GM23338 (cell line): ENCODE data around the gene CRISPLD2. TPM values are rescaled to one million over a fixed set of nuclear protein-coding genes. Genes with fewer than 3 reads are reported as not detected.

ENCODE experiments used
- ATAC-seq: fragments of 200-7000 bp; cut with Tn5 transposase; 3 replicates; pipeline ENCODE4 v1.9.1; 2020
- DNase-seq: peaks from one replicate; pipeline ENCODE4 v3.0.0-alpha.2; 2015; ENCODE audit warnings: low spot score
- H2AFZ ChIP-seq: fragments of 200-600 bp; sonication (generic); 2 replicates; pipeline ENCODE4 v1.8.0; 2016; ENCODE audit warnings: antibody characterized with exemption, mild to moderate bottlenecking, moderate library complexity
- H3F3A ChIP-seq: fragments of 200-600 bp; sonication (generic); replicated peaks from 2 replicates; pipeline ENCODE4 v1.8.0; 2017; ENCODE audit warnings: antibody characterized with exemption, mixed run types, low read depth
- H3K27ac ChIP-seq: fragments of 200-600 bp; sonication (generic); 2 replicates; pipeline ENCODE4 v1.6.1; 2016; ENCODE audit warnings: low read depth
- H3K27me3 ChIP-seq: fragments of 200-600 bp; sonication (generic); 2 replicates; pipeline ENCODE4 v1.8.0; 2016; ENCODE audit warnings: mild to moderate bottlenecking, mixed run types, moderate library complexity; ENCODE audit not compliant: insufficient read depth
- H3K36me3 ChIP-seq: fragments of 200-600 bp; sonication (generic); 2 replicates; pipeline ENCODE4 v1.8.0; 2016; ENCODE audit warnings: mild to moderate bottlenecking; ENCODE audit not compliant: insufficient read depth
- H3K4me1 ChIP-seq: fragments of 200-600 bp; sonication (generic); 2 replicates; pipeline ENCODE4 v1.8.0; 2016; ENCODE audit warnings: mild to moderate bottlenecking, moderate library complexity; ENCODE audit not compliant: insufficient read depth
- H3K4me2 ChIP-seq: fragments of 200-600 bp; sonication (generic); 2 replicates; pipeline ENCODE4 v1.7.1; 2017; ENCODE audit warnings: mixed run types
- H3K4me3 ChIP-seq: fragments of 200-600 bp; sonication (generic); 2 replicates; pipeline ENCODE4 v1.6.1; 2016; ENCODE audit warnings: mixed run types
- H3K79me2 ChIP-seq: fragments of 200-600 bp; sonication (generic); replicated peaks from 2 replicates; pipeline ENCODE4 v1.8.0; 2017; ENCODE audit warnings: mild to moderate bottlenecking; ENCODE audit not compliant: insufficient read depth
- H3K9me2 ChIP-seq: fragments of 200-600 bp; sonication (generic); 2 replicates; pipeline ENCODE4 v1.8.0; 2017; ENCODE audit not compliant: insufficient read depth
- H4K20me1 ChIP-seq: fragments of 200-600 bp; sonication (generic); replicated peaks from 2 replicates; pipeline ENCODE4 v1.8.0; 2017; ENCODE audit warnings: mild to moderate bottlenecking; ENCODE audit not compliant: insufficient read depth
- H3K27ac Mint-ChIP-seq: 2 replicates; pipeline ENCODE4 v1.8.0; 2020; ENCODE audit warnings: inconsistent platforms, mild to moderate bottlenecking, moderate library complexity, mixed read lengths
- H3K27me3 Mint-ChIP-seq: 3 replicates; pipeline ENCODE4 v1.8.0; 2022; ENCODE audit warnings: low read depth, mild to moderate bottlenecking, moderate library complexity, mixed read lengths, inconsistent platforms; ENCODE audit not compliant: insufficient read depth, poor library complexity
- H3K36me3 Mint-ChIP-seq: 3 replicates; pipeline ENCODE4 v1.8.0; 2021; ENCODE audit warnings: low read depth, mild to moderate bottlenecking, inconsistent platforms, moderate library complexity, mixed read lengths
- H3K4me1 Mint-ChIP-seq: 3 replicates; pipeline ENCODE4 v1.8.0; 2020; ENCODE audit warnings: mild to moderate bottlenecking, inconsistent platforms, mixed read lengths
- H3K4me3 Mint-ChIP-seq: 3 replicates; pipeline ENCODE4 v1.8.0; 2021; ENCODE audit warnings: moderate library complexity, mild to moderate bottlenecking, inconsistent platforms, mixed read lengths
- H3K9me3 Mint-ChIP-seq: 3 replicates; pipeline ENCODE4 v1.8.0; 2020; ENCODE audit warnings: moderate library complexity, mild to moderate bottlenecking, inconsistent platforms, mixed read lengths
- CREB1 ChIP-seq: fragments of 250-450 bp; sonication (Bioruptor Pico); IDR thresholded peaks from 2 replicates; pipeline ENCODE4 v1.5.0; 2020; ENCODE audit warnings: low read depth, mild to moderate bottlenecking, moderate library complexity
- EZH2phosphoT487 ChIP-seq: fragments of 200-600 bp; sonication (generic); IDR thresholded peaks from one replicate; pipeline ENCODE4 v1.8.1; 2018; ENCODE audit warnings: antibody characterized with exemption; ENCODE audit not compliant: unreplicated experiment
- JUNB ChIP-seq: IDR thresholded peaks from one replicate; pipeline ENCODE4 v1.6.1; 2016; ENCODE audit warnings: antibody characterized with exemption; ENCODE audit not compliant: unreplicated experiment
- NANOG ChIP-seq: IDR thresholded peaks from 2 replicates; pipeline ENCODE4 v1.6.1; 2016; ENCODE audit warnings: antibody characterized with exemption, borderline replicate concordance
- STAT1 ChIP-seq: IDR thresholded peaks from one replicate; pipeline ENCODE4 v1.6.1; 2016; ENCODE audit warnings: antibody characterized with exemption; ENCODE audit not compliant: unreplicated experiment
- ZNF114 ChIP-seq: fragments of 250-450 bp; sonication (Bioruptor Pico); IDR thresholded peaks from 2 replicates; pipeline ENCODE4 v1.5.0; 2020; ENCODE audit warnings: mild to moderate bottlenecking, moderate library complexity
- ZNF331 ChIP-seq: fragments of 250-450 bp; sonication (Bioruptor Pico); IDR thresholded peaks from 2 replicates; pipeline ENCODE4 v1.5.0; 2020; ENCODE audit warnings: low read depth, mild to moderate bottlenecking, moderate library complexity
- ZNF462 ChIP-seq: fragments of 250-450 bp; sonication (Bioruptor Pico); IDR thresholded peaks from 2 replicates; pipeline ENCODE4 v1.5.0; 2020; ENCODE audit warnings: mild to moderate bottlenecking, moderate library complexity
- polyA plus RNA-seq: library from polyadenylated mRNA; unstranded; fragments of >200 nt; fragmentation: Nextera tagmentation; extraction: Ambion mirVana; gene quantifications from 2 replicates; pipeline ENCODE4 v1.2.1, GENCODE V29; 2016
- total RNA-seq: library from RNA; depleted of rRNA; stranded (reverse); fragments of >200 nt; shearing (Covaris generic); gene quantifications from 2 replicates; pipeline ENCODE4 v1.2.3, GENCODE V29; 2014
- TF ChIP-seq, protein P1 (sequence below): IDR thresholded peaks from one replicate; pipeline ENCODE4 v1.6.1; 2018; ENCODE audit warnings: antibody characterized with exemption; ENCODE audit not compliant: unreplicated experiment

Gene CRISPLD2
- total and polyA plus RNA-seq, 2 experiments from 2014 or later: 2.6 to 8.3 TPM

- TF ChIP-seq EZH2phosphoT487: no peak
- no peak for TF ChIP-seq CREB1 (CRISPR knock-in tag)
- no peak for TF ChIP-seq JUNB
- no peak for TF ChIP-seq ZNF331 (CRISPR knock-in tag)
- no peak for TF ChIP-seq ZNF114
- no peak for TF ChIP-seq ZNF462
Observed at GRCh38 chr16:84893849-84894599, 74.2 kb downstream of the CRISPLD2 start (continued).

GRCh38 chr16:84895016-84895415 lies 75.2 kb downstream of the CRISPLD2 start:
- Histone ChIP-seq H3K9me2 (no peaks in the 10 kb centered on the region), H2AFZ (no peak overlapping the region), H3K4me2 (no peak overlapping the region), H3K4me1 (no peaks in the 10 kb centered on the region), H4K20me1 (no peaks in the 10 kb centered on the region), H3K79me2 (no peaks in the 10 kb centered on the region), H3K27me3 (no peaks in the 10 kb centered on the region), H3F3A (no peaks in the 10 kb centered on the region), H3K27ac (no peak overlapping the region), H3K4me3 (no peak overlapping the region), H3K36me3 (no peaks in the 10 kb centered on the region)
- ATAC-seq (no peak), DNase-seq (no peak)
- H3K4me3 Mint-ChIP-seq: no peak overlapping the region
- H3K27me3 Mint-ChIP-seq: peaks cover 6% of the 10 kb centered on the region
- no peaks in the 10 kb centered on the region; the same call in 2 of the 3 replicates for H3K9me3 Mint-ChIP-seq
- no peaks in the 10 kb centered on the region for H3K36me3 Mint-ChIP-seq
- H3K4me1 Mint-ChIP-seq: no peaks in the 10 kb centered on the region
- TF ChIP-seq EZH2phosphoT487: no peak
- no peak for TF ChIP-seq STAT1
- no peak for TF ChIP-seq NANOG
- no peak for TF ChIP-seq ZNF114
- TF ChIP-seq, protein P1, sequence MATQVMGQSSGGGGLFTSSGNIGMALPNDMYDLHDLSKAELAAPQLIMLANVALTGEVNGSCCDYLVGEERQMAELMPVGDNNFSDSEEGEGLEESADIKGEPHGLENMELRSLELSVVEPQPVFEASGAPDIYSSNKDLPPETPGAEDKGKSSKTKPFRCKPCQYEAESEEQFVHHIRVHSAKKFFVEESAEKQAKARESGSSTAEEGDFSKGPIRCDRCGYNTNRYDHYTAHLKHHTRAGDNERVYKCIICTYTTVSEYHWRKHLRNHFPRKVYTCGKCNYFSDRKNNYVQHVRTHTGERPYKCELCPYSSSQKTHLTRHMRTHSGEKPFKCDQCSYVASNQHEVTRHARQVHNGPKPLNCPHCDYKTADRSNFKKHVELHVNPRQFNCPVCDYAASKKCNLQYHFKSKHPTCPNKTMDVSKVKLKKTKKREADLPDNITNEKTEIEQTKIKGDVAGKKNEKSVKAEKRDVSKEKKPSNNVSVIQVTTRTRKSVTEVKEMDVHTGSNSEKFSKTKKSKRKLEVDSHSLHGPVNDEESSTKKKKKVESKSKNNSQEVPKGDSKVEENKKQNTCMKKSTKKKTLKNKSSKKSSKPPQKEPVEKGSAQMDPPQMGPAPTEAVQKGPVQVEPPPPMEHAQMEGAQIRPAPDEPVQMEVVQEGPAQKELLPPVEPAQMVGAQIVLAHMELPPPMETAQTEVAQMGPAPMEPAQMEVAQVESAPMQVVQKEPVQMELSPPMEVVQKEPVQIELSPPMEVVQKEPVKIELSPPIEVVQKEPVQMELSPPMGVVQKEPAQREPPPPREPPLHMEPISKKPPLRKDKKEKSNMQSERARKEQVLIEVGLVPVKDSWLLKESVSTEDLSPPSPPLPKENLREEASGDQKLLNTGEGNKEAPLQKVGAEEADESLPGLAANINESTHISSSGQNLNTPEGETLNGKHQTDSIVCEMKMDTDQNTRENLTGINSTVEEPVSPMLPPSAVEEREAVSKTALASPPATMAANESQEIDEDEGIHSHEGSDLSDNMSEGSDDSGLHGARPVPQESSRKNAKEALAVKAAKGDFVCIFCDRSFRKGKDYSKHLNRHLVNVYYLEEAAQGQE: no peak
- H3K27ac Mint-ChIP-seq: no peak overlapping the region
